DND-41 (cell line): ENCODE results near the gene EFEMP2.

Experiments used
- ATAC-seq: fragments of 200-7000 bp; cut with Tn5 transposase; 3 replicates; pipeline ENCODE4 v1.9.1; 2021; ENCODE audit warnings: low read depth; ENCODE audit not compliant: insufficient read depth
- DNase-seq: peaks from one replicate; pipeline ENCODE4 v3.0.0-alpha.2; 2020
- H2AFZ ChIP-seq: 2 replicates; pipeline ENCODE4 v1.6.0; 2012; ENCODE audit warnings: low read depth, low read length
- H3K27ac ChIP-seq: 2 replicates; pipeline ENCODE4 v1.5.1; 2012; ENCODE audit warnings: low read length, inconsistent platforms
- H3K27me3 ChIP-seq: fragments of 200-600 bp; sonication (generic); 2 replicates; pipeline ENCODE4 v1.6.0; 2012; ENCODE audit warnings: low read length, mild to moderate bottlenecking, inconsistent platforms; ENCODE audit not compliant: insufficient read depth, poor library complexity
- H3K36me3 ChIP-seq: 2 replicates; pipeline ENCODE4 v1.5.1; 2012; ENCODE audit warnings: low read length, inconsistent platforms; ENCODE audit not compliant: insufficient read depth
- H3K4me1 ChIP-seq: 2 replicates; pipeline ENCODE4 v1.5.1; 2012; ENCODE audit warnings: mild to moderate bottlenecking, low read length; ENCODE audit not compliant: insufficient read depth
- H3K4me2 ChIP-seq: 2 replicates; pipeline ENCODE4 v1.6.0; 2012; ENCODE audit warnings: mild to moderate bottlenecking, moderate library complexity, low read length, inconsistent platforms; ENCODE audit not compliant: insufficient read depth
- H3K4me3 ChIP-seq, 2 experiments: fragments of 200-600 bp in 1 of 2; shearing (Covaris generic) in 1 of 2; 2 replicates each; pipeline ENCODE4 v1.5.1; 2012 to 2016; ENCODE audit warnings: inconsistent platforms in 2 of 2, low read length in 2 of 2, mild to moderate bottlenecking in 2 of 2, low read depth in 1 of 2, moderate library complexity in 1 of 2
- H3K79me2 ChIP-seq: 2 replicates; pipeline ENCODE4 v1.6.0; 2012; ENCODE audit warnings: low read length, inconsistent platforms; ENCODE audit not compliant: insufficient read depth
- H3K9ac ChIP-seq: 2 replicates; pipeline ENCODE4 v1.6.0; 2012; ENCODE audit warnings: low read depth, mild to moderate bottlenecking, inconsistent platforms, low read length, moderate library complexity
- H3K9me3 ChIP-seq: 2 replicates; pipeline ENCODE4 v1.5.1; 2012; ENCODE audit warnings: low read length, moderate library complexity, mild to moderate bottlenecking, inconsistent platforms; ENCODE audit not compliant: insufficient read depth, severe bottlenecking
- H4K20me1 ChIP-seq: 2 replicates; pipeline ENCODE4 v1.6.0; 2012; ENCODE audit warnings: low read length; ENCODE audit not compliant: insufficient read depth
- CTCF ChIP-seq: IDR thresholded peaks from 2 replicates; pipeline ENCODE4 v1.5.1; 2012; ENCODE audit warnings: borderline replicate concordance, low read length, moderate library complexity, mild to moderate bottlenecking; ENCODE audit not compliant: poor library complexity, severe bottlenecking; ENCODE audit errors: extremely low read depth
- EZH2 ChIP-seq: IDR thresholded peaks from 3 replicates; pipeline ENCODE4 v1.6.1; 2012; ENCODE audit warnings: borderline replicate concordance, low read depth, mild to moderate bottlenecking, moderate library complexity, low read length, inconsistent platforms; ENCODE audit not compliant: severe bottlenecking

The EFEMP2 gene

DNA sequence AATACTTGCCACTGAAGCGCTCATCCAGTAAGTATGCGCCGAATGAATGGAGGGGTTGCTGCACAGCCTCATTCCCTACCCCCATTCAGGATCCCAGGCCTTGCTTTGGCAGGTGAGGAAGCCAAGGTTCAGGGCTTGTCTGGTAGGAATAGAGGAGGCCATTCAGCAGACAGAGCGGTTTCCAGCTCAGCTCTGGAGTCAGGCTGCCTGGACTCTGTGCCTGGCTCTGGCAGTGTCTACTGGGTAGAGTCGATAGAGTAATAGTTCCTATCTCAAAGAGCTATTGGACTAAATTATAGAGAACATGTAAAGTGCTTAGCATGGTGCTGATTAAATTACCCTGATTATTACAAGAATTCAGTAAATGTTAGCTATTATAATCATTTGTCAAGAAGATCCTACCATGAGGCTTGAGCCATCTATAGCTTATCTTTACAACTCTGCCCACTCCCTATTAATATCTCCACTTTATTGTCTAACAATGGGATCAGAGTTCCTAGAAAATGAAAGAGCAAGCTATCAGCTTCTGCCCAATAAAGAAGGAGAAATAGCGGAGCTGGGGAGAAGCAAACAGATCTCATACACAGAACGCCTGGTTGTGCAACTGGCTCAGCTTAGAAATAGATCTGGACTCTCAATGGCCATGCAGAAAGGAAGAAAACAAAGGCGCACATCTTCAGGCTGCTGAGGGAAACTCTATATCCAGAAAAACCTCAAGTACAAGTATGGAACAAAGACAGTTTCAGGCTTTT is 45.4 kb downstream of the EFEMP2 start:
- Histone ChIP-seq H2AFZ (no peak overlapping the region), H3K4me2 (no peak overlapping the region)

GRCh38 chr11:65822776-65823528 is 49.6 kb downstream of the EFEMP2 start:
- no peak overlapping the region for H3K9ac ChIP-seq
- H3K79me2 ChIP-seq: no peaks in the 10 kb centered on the region
- no peaks in the 10 kb centered on the region for H3K9me3 ChIP-seq
- no peak overlapping the region for H2AFZ ChIP-seq
- DNase-seq (no peak), ATAC-seq (no peak)
- H3K4me3 ChIP-seq: no peak overlapping the region
- TF ChIP-seq CTCF: no peak
- no peak for TF ChIP-seq EZH2
- no peak overlapping the region for H3K27ac ChIP-seq
- peaks cover 4% of the 10 kb centered on the region for H3K4me1 ChIP-seq
- no peaks in the 10 kb centered on the region for H4K20me1 ChIP-seq
- no peak overlapping the region for H3K4me2 ChIP-seq
- no peaks in the 10 kb centered on the region for H3K36me3 ChIP-seq
- H3K27me3 ChIP-seq: no peaks in the 10 kb centered on the region

More for the DNA sequence above, 45.4 kb downstream of the EFEMP2 start:
- H3K4me3 ChIP-seq: no peak overlapping the region
- ATAC-seq (no peak), DNase-seq (no peak)
- H3K36me3 ChIP-seq: no peaks in the 10 kb centered on the region
- no peaks in the 10 kb centered on the region for H3K27me3 ChIP-seq
- H3K9me3 ChIP-seq: no peaks in the 10 kb centered on the region
- H4K20me1 ChIP-seq: no peaks in the 10 kb centered on the region
- no peak overlapping the region for H3K9ac ChIP-seq
- H3K4me1 ChIP-seq: no peaks in the 10 kb centered on the region
- H3K79me2 ChIP-seq: no peaks in the 10 kb centered on the region
- H3K27ac ChIP-seq: no peak overlapping the region
- TF ChIP-seq CTCF (no peak), EZH2 (no peak)

GRCh38 chr11:65821107-65821506 is 51.5 kb downstream of the EFEMP2 start:
- Histone ChIP-seq H3K27ac (no peak overlapping the region), H3K4me1 (peaks cover 19% of the 10 kb centered on the region), H3K4me2 (no peak overlapping the region), H3K27me3 (no peaks in the 10 kb centered on the region), H3K79me2 (peaks cover 10% of the 10 kb centered on the region; the same call in 1 of the 2 replicates), H4K20me1 (no peaks in the 10 kb centered on the region), H2AFZ (no peak overlapping the region), H3K9me3 (no peaks in the 10 kb centered on the region), H3K4me3 (no peak overlapping the region), H3K36me3 (no peaks in the 10 kb centered on the region), H3K9ac (no peak overlapping the region)
- ATAC-seq: no peak
- no peak for TF ChIP-seq CTCF
- TF ChIP-seq EZH2: no peak
- DNase-seq: no peak
